Measurements from ENCODE around the gene HPCAL1. TPM values are rescaled to one million over a fixed set of nuclear protein-coding genes. Genes with fewer than 3 reads are reported as not detected.

HPCAL1 gene
- polyA plus RNA-seq, 1 donor from 2014 or later = 63.4 TPM

- no peak for TF ChIP-seq POLR2AphosphoS5 (IDR thresholded peaks at IDR 0.05)
- no peak for TF ChIP-seq SMC3 (conservative IDR thresholded peaks at IDR 0.05; ENCODE audit: poor library complexity)
- no peak for TF ChIP-seq TAF1 (IDR thresholded peaks at IDR 0.05; ENCODE audit: low read depth)
- TF ChIP-seq RAD21 (conservative IDR thresholded peaks at IDR 0.05) = no peak
- TF ChIP-seq EZH2 (IDR thresholded peaks at IDR 0.05; ENCODE audit: borderline replicate concordance, insufficient read depth, low read length, poor library complexity, severe bottlenecking) = no peak
- no peak for TF ChIP-seq CTCF (IDR thresholded peaks at IDR 0.05; ENCODE audit: poor library complexity, severe bottlenecking)
- no peak for TF ChIP-seq MXI1 (conservative IDR thresholded peaks at IDR 0.05; ENCODE audit: poor library complexity, severe bottlenecking)
- no peak for TF ChIP-seq EP300 (conservative IDR thresholded peaks at IDR 0.05; ENCODE audit: poor library complexity, severe bottlenecking)
- no peak for TF ChIP-seq REST (IDR thresholded peaks at IDR 0.05; ENCODE audit: borderline replicate concordance)
Measured at GRCh38 chr2:10372862-10373240, 70.1 kb downstream of the HPCAL1 start.

GRCh38 chr2:10373931-10374330, 71.2 kb downstream of the HPCAL1 start:
- no peak overlapping the region for H3K9ac ChIP-seq (ENCODE audit: low read length)
- H3K36me3 ChIP-seq (ENCODE audit: insufficient read depth, low read length) = no peaks in the 10 kb centered on the region
- H3K27ac ChIP-seq (ENCODE audit: low read length) = no peak overlapping the region
- no peaks in the 10 kb centered on the region for H4K20me1 ChIP-seq (ENCODE audit: insufficient read depth)
- H3K4me2 ChIP-seq (ENCODE audit: low read length) = no peak overlapping the region
- no peaks in the 10 kb centered on the region for H3F3A ChIP-seq (ENCODE audit: insufficient read depth, low read length, poor library complexity, severe bottlenecking)
- H3K9me3 ChIP-seq (ENCODE audit: low read length) = no peaks in the 10 kb centered on the region
- no peaks in the 10 kb centered on the region for H3K79me2 ChIP-seq (replicated peaks; ENCODE audit: insufficient read depth, low read length)
- TF ChIP-seq EZH2 (IDR thresholded peaks at IDR 0.05; ENCODE audit: borderline replicate concordance, insufficient read depth, low read length, poor library complexity, severe bottlenecking) = no peak
- no peak for TF ChIP-seq POLR2AphosphoS5 (IDR thresholded peaks at IDR 0.05)
- no peak for TF ChIP-seq TAF1 (IDR thresholded peaks at IDR 0.05; ENCODE audit: low read depth)
- TF ChIP-seq CTCF (IDR thresholded peaks at IDR 0.05; ENCODE audit: poor library complexity, severe bottlenecking) = no peak
- TF ChIP-seq RAD21 (conservative IDR thresholded peaks at IDR 0.05) = no peak
- no peak for TF ChIP-seq EP300 (conservative IDR thresholded peaks at IDR 0.05; ENCODE audit: poor library complexity, severe bottlenecking)
- no peak for TF ChIP-seq MXI1 (conservative IDR thresholded peaks at IDR 0.05; ENCODE audit: poor library complexity, severe bottlenecking)
- TF ChIP-seq REST (IDR thresholded peaks at IDR 0.05; ENCODE audit: borderline replicate concordance) = no peak
- no peak for TF ChIP-seq SMC3 (conservative IDR thresholded peaks at IDR 0.05; ENCODE audit: poor library complexity)
- H3K9me2 ChIP-seq (ENCODE audit: insufficient read depth, low read length) = no peaks in the 10 kb centered on the region
- no peak overlapping the region for H3K4me3 ChIP-seq (ENCODE audit: low read length)
- H2AFZ ChIP-seq (ENCODE audit: low read depth, low read length) = no peak overlapping the region
- no peaks in the 10 kb centered on the region for H3K27me3 ChIP-seq (ENCODE audit: insufficient read depth, low read depth, low read length)

More at GRCh38 chr2:10372862-10373240, 70.1 kb downstream of the HPCAL1 start:
- Histone ChIP-seq H3K9me2 (ENCODE audit: insufficient read depth, low read length) (no peaks in the 10 kb centered on the region), H3K27ac (ENCODE audit: low read length) (no peak overlapping the region), H3K9me3 (ENCODE audit: low read length) (no peaks in the 10 kb centered on the region), H2AFZ (ENCODE audit: low read depth, low read length) (no peak overlapping the region), H3K4me2 (ENCODE audit: low read length) (no peak overlapping the region), H3F3A (ENCODE audit: insufficient read depth, low read length, poor library complexity, severe bottlenecking) (no peaks in the 10 kb centered on the region), H3K27me3 (ENCODE audit: insufficient read depth, low read depth, low read length) (no peaks in the 10 kb centered on the region), H4K20me1 (ENCODE audit: insufficient read depth) (no peaks in the 10 kb centered on the region), H3K36me3 (ENCODE audit: insufficient read depth, low read length) (no peaks in the 10 kb centered on the region), H3K79me2 (replicated peaks; ENCODE audit: insufficient read depth, low read length) (no peaks in the 10 kb centered on the region), H3K4me3 (ENCODE audit: low read length) (no peak overlapping the region), H3K9ac (ENCODE audit: low read length) (no peak overlapping the region)
